Type B pancreatic cell (in vitro differentiated cells): ENCODE measurements around the gene KBTBD3. TPM values are rescaled to one million over a fixed set of nuclear protein-coding genes. Genes with fewer than 3 reads are reported as not detected.

Experiments used
- DNase-seq: peaks from one replicate; pipeline ENCODE4 v3.0.0; 2021; ENCODE audit warnings: mixed read lengths; ENCODE audit not compliant: unreplicated experiment; ENCODE audit errors: extremely low spot score
- H3K27ac Mint-ChIP-seq: 2 replicates; pipeline ENCODE4 v1.8.0; 2021; ENCODE audit warnings: mild to moderate bottlenecking, mixed read lengths
- H3K27me3 Mint-ChIP-seq: 2 replicates; pipeline ENCODE4 v1.8.0; 2021; ENCODE audit warnings: mixed read lengths
- H3K36me3 Mint-ChIP-seq: 2 replicates; pipeline ENCODE4 v1.8.0; 2021; ENCODE audit warnings: mixed read lengths
- H3K4me1 Mint-ChIP-seq: one replicate; pipeline ENCODE4 v1.8.0; 2021; ENCODE audit warnings: mixed read lengths; ENCODE audit not compliant: unreplicated experiment
- H3K4me3 Mint-ChIP-seq: 2 replicates; pipeline ENCODE4 v1.8.0; 2021; ENCODE audit warnings: mild to moderate bottlenecking, mixed read lengths
- H3K9me3 Mint-ChIP-seq: 2 replicates; pipeline ENCODE4 v1.8.0; 2021; ENCODE audit warnings: mixed read lengths
- total RNA-seq: library from RNA; stranded (reverse); gene quantifications from 2 replicates; pipeline ENCODE4 v1.2.1, GENCODE V29; 2021; ENCODE audit warnings: low replicate concordance
- TF ChIP-seq, protein P1 (sequence below): fragments of 200-600 bp; sonication (generic); conservative IDR thresholded peaks from 2 replicates; pipeline ENCODE4 v1.5.0; 2021; ENCODE audit warnings: antibody characterized with exemption, mild to moderate bottlenecking

Gene KBTBD3
- total RNA-seq, 1 donor from 2014 or later, result 2.9 TPM

DNA sequence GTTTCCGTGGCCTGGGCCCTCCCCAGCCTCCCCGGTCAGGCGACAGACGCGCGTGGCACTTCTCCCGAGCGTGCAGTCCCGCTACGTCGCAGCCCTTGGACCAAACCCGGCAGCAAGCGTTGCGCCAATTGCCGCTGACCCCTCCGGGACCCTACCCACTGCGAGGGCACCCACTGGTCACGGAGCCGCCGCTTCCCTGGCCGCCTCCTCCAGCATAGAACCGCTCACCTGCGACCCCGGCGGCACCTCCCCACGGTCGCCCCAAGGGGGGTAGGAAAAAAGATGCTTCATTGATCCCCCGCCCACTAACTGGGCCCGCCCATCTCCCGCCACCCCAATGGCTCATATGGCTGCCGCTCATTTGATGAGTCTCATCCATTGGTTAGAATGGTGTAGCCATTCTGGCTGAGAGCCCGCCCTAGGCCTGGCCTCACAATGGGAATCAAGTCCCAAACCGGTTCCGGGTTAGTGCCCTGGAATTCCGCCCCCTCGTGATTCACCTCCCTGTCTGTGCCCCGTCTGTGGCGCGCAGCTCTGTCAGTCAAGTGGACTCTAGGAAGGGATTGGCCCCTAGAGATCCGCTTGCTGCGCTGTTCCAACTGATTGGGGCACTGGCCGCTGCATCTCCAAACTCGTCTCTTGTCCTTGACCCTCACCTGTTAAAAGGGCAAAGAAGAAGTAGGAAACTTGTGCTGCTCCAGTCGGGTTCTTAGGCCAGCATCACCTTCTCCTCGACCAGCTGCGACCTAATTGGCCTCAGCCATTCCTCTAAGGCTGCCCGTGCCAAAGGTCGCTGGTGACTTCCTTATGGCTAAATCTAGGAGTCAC is 55.0 kb downstream of the KBTBD3 start, which contains the start of gene MSANTD4:
MSANTD4 (minus strand) TSS at position 274 of the 828 bp plus-strand sequence. CDS start 11,323 bp downstream, outside the sequence.
- peaks cover 21% of the 10 kb centered on the region for H3K4me1 Mint-ChIP-seq
- TF ChIP-seq, protein P1, sequence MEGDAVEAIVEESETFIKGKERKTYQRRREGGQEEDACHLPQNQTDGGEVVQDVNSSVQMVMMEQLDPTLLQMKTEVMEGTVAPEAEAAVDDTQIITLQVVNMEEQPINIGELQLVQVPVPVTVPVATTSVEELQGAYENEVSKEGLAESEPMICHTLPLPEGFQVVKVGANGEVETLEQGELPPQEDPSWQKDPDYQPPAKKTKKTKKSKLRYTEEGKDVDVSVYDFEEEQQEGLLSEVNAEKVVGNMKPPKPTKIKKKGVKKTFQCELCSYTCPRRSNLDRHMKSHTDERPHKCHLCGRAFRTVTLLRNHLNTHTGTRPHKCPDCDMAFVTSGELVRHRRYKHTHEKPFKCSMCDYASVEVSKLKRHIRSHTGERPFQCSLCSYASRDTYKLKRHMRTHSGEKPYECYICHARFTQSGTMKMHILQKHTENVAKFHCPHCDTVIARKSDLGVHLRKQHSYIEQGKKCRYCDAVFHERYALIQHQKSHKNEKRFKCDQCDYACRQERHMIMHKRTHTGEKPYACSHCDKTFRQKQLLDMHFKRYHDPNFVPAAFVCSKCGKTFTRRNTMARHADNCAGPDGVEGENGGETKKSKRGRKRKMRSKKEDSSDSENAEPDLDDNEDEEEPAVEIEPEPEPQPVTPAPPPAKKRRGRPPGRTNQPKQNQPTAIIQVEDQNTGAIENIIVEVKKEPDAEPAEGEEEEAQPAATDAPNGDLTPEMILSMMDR, result peak; percentile 19
- H3K9me3 Mint-ChIP-seq, result no peaks in the 10 kb centered on the region
- H3K4me3 Mint-ChIP-seq, result peak within 1 kb of the TSS; percentile 98
- peak within 1 kb of the TSS; percentile 96 for H3K27ac Mint-ChIP-seq
- no peaks in the 10 kb centered on the region for H3K27me3 Mint-ChIP-seq
- peaks cover 10% of the 10 kb centered on the region for H3K36me3 Mint-ChIP-seq
- peak; percentile 96 for DNase-seq

DNA sequence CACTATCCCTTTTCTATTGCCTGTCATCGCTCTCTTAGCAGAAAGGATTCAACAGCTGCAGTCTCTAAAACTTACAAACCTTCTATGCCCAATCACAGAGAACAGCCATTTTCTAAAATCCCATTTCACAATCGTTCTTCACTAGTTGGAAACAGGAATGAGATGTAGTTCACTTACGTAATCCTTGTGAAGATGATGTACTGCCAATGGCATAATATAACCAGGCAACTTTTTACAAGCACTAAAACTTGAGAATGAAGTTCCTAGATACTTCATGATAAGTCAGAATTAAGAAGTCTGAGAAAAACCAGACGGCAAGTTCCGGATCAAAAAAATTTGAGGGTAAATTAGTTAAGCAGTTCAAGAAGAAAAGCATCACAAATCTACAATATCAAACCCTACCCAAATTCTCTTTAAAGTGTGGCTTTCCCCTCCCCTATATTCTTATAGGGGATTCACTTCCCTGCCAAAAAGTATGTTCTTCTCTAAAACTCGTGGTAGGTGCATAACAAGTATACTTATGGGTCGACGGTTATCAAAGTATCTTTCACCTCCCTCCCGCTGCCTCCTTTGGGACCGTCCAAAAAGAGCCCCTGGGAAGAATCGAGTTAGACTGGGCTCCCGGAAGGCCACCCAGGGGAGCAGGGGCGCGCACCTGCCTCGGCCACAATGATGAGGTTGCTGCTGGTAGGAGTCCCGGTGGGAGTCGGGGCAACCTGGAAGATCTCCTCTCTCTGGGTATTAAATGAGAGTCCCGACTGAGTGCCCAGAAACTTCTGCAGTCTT is 55.8 kb downstream of the KBTBD3 start:
- Mint-ChIP-seq H3K27ac (peak overlapping the region; percentile 96), H3K4me3 (peak overlapping the region; percentile 98), H3K4me1 (peaks cover 25% of the 10 kb centered on the region), H3K27me3 (no peaks in the 10 kb centered on the region), H3K9me3 (no peaks in the 10 kb centered on the region), H3K36me3 (peaks cover 13% of the 10 kb centered on the region)
- DNase-seq, result no peak
- TF ChIP-seq, protein P1, result no peak

DNA sequence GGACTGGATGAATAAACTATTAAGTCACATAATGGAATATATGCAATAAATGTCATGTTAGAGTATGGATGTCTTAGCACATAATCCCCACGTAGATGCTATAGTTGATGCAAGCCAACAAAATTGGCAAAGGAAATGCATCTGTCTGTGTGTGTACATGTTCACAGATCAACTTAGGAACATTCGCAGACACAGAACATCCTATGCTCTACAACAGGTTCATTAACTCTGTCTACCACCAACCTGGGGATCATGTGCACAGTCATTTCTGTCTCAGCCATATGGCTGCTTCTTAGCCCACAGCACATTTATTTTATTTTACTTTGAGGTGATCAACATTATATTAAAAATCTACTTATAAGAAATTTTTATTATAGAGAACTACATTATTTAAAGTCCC is 60.1 kb downstream of the KBTBD3 start:
- H3K4me1 Mint-ChIP-seq, result peaks cover 33% of the 10 kb centered on the region
- TF ChIP-seq, protein P1, result no peak
- H3K4me3 Mint-ChIP-seq, result no peak overlapping the region
- H3K27me3 Mint-ChIP-seq, result no peaks in the 10 kb centered on the region
- H3K9me3 Mint-ChIP-seq, result no peaks in the 10 kb centered on the region
- H3K36me3 Mint-ChIP-seq, result peaks cover 18% of the 10 kb centered on the region
- DNase-seq, result no peak
- H3K27ac Mint-ChIP-seq, result no peak overlapping the region

DNA sequence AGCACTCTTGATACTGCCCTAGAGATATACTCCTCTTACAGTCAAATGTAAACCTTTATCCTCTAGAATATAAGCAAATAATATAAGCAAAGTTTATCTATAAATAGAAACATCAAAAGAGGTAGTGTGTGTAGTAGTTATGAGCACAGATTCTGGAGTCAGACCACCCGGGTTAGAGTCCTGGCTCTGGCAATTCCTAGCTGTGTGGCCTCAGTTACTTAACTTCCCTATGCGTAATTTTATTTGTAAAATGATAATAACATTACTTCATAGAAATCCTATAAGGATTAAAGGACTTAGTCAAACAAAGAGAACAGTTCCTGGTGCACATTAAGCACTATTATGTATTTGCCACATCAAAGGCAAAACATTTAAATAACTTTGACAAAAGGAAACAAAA is 62.1 kb downstream of the KBTBD3 start:
- TF ChIP-seq, protein P1, result no peak
- peaks cover 25% of the 10 kb centered on the region for H3K4me1 Mint-ChIP-seq
- H3K27me3 Mint-ChIP-seq, result no peaks in the 10 kb centered on the region
- no peak overlapping the region for H3K27ac Mint-ChIP-seq
- no peak for DNase-seq
- H3K36me3 Mint-ChIP-seq, result peaks cover 27% of the 10 kb centered on the region
- no peaks in the 10 kb centered on the region for H3K9me3 Mint-ChIP-seq
- no peak overlapping the region for H3K4me3 Mint-ChIP-seq

DNA sequence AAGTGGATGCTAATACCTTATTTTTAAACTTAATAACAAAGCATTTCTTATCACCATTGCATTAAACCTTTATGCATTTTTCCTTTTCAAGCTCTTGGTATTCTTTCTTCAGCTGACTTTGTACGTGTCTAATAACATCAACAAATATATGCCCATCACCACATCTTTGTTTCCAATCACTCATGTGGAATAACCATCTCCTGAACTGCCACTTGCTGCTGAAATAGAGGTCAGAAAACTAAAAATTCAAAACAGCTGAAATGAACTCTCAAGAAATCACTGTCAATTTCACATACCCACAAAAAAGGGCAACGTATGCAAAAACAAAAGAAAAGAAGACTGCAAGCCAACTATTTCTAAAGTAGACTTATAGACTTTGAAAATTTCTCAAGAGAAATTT is 62.5 kb downstream of the KBTBD3 start:
- no peak for DNase-seq

More for the DNA sequence above, 62.5 kb downstream of the KBTBD3 start:
- no peak overlapping the region for H3K4me3 Mint-ChIP-seq
- H3K9me3 Mint-ChIP-seq, result no peaks in the 10 kb centered on the region
- H3K27ac Mint-ChIP-seq, result no peak overlapping the region
- H3K27me3 Mint-ChIP-seq, result no peaks in the 10 kb centered on the region
- peaks cover 20% of the 10 kb centered on the region for H3K4me1 Mint-ChIP-seq
- H3K36me3 Mint-ChIP-seq, result peaks cover 31% of the 10 kb centered on the region
- TF ChIP-seq, protein P1, result no peak
